ENCODE data around the gene GLB1L3. TPM values are rescaled to one million over a fixed set of nuclear protein-coding genes. Genes with fewer than 3 reads are reported as not detected.
A peak's percentile ranks its signal among the peaks of the same experiment; 100 is the strongest.

The GLB1L3 gene
- total RNA-seq, 4 donors from 2014 or later = 7.5 to 18.5 (median 8.9) TPM

GRCh38 chr11:134360050-134360835 lies 84.1 kb downstream of the GLB1L3 start:
- intact Hi-C loops (cut with DNase I; ENCODE audit: low total_unique reads) = no loop called here
- 18 to 21% methylated on average over 30 of the region's 30 CpGs for WGBS, 2 donors
- H3K4me3 ChIP-seq (ENCODE audit: low read depth, poor library complexity, severe bottlenecking) = no peak overlapping the region
- DNase-seq (ENCODE audit: low spot score in 2 of 2) = peak; percentile 43 to 94
- no peak for TF ChIP-seq POLR2A (IDR thresholded peaks at IDR 0.05)
- TF ChIP-seq, protein P1, sequence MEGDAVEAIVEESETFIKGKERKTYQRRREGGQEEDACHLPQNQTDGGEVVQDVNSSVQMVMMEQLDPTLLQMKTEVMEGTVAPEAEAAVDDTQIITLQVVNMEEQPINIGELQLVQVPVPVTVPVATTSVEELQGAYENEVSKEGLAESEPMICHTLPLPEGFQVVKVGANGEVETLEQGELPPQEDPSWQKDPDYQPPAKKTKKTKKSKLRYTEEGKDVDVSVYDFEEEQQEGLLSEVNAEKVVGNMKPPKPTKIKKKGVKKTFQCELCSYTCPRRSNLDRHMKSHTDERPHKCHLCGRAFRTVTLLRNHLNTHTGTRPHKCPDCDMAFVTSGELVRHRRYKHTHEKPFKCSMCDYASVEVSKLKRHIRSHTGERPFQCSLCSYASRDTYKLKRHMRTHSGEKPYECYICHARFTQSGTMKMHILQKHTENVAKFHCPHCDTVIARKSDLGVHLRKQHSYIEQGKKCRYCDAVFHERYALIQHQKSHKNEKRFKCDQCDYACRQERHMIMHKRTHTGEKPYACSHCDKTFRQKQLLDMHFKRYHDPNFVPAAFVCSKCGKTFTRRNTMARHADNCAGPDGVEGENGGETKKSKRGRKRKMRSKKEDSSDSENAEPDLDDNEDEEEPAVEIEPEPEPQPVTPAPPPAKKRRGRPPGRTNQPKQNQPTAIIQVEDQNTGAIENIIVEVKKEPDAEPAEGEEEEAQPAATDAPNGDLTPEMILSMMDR (IDR thresholded peaks at IDR 0.05) = peak in 1 of 3 donors; percentile 66

- no peak for DNase-seq (ENCODE audit: low spot score in 2 of 2)
- intact Hi-C loops (cut with DNase I; ENCODE audit: low total_unique reads) = no loop called here
- H3K4me3 ChIP-seq (ENCODE audit: low read depth, poor library complexity, severe bottlenecking) = no peak overlapping the region
- TF ChIP-seq, protein P1 (IDR thresholded peaks at IDR 0.05) = no peak
- TF ChIP-seq POLR2A (IDR thresholded peaks at IDR 0.05) = no peak
- 83 to 87% methylated on average over 26 of the region's 26 CpGs for WGBS, 2 donors
Observed at GRCh38 chr11:134361661-134362060, 85.5 kb downstream of the GLB1L3 start.

GRCh38 chr11:134362192-134362901 lies 86.2 kb downstream of the GLB1L3 start:
- H3K4me3 ChIP-seq (ENCODE audit: low read depth, poor library complexity, severe bottlenecking) = no peak overlapping the region
- no peak for DNase-seq (ENCODE audit: low spot score in 2 of 2)
- intact Hi-C loops (cut with DNase I; ENCODE audit: low total_unique reads) = no loop called here
- 90 to 93% methylated on average over 32 of the region's 32 CpGs for WGBS, 2 donors
- no peak for TF ChIP-seq POLR2A (IDR thresholded peaks at IDR 0.05)
- TF ChIP-seq, protein P1 (IDR thresholded peaks at IDR 0.05) = no peak

GRCh38 chr11:134363161-134363560 lies 87.0 kb downstream of the GLB1L3 start:
- intact Hi-C loops (cut with DNase I; ENCODE audit: low total_unique reads) = no loop called here
- TF ChIP-seq, protein P1 (IDR thresholded peaks at IDR 0.05) = no peak
- no peak for TF ChIP-seq POLR2A (IDR thresholded peaks at IDR 0.05)
- DNase-seq (ENCODE audit: low spot score in 2 of 2) = no peak
- no peak overlapping the region for H3K4me3 ChIP-seq (ENCODE audit: low read depth, poor library complexity, severe bottlenecking)
- WGBS, 2 donors = 73 to 86% methylated on average over 8 to 9 of the region's 9 CpGs

GRCh38 chr11:134363592-134363991 lies 87.4 kb downstream of the GLB1L3 start:
- TF ChIP-seq, protein P1 (IDR thresholded peaks at IDR 0.05) = no peak
- no peak for TF ChIP-seq POLR2A (IDR thresholded peaks at IDR 0.05)
- no peak overlapping the region for H3K4me3 ChIP-seq (ENCODE audit: low read depth, poor library complexity, severe bottlenecking)
- intact Hi-C loops (cut with DNase I; ENCODE audit: low total_unique reads) = no loop called here
- WGBS, 2 donors = 68 to 70% methylated on average over 7 of the region's 7 CpGs
- DNase-seq (ENCODE audit: low spot score in 2 of 2) = no peak

Measured in lower leg skin (tissue), 4 donors.